Thoracic aorta (tissue), 2 donors: Measurements from ENCODE around the gene BACH2. TPM values are rescaled to one million over a fixed set of nuclear protein-coding genes. Genes with fewer than 3 reads are reported as not detected.

Experiments
- ATAC-seq: fragments of 150-250 bp; one replicate; pipeline ENCODE4 v1.8.0; 2017; ENCODE audit warnings: low read depth; ENCODE audit not compliant: insufficient number of reproducible peaks, low FRiP score
- DNase-seq: peaks from one replicate; pipeline ENCODE4 v3.0.0-alpha.2; 2020; ENCODE audit warnings: low spot score
- H3K27ac ChIP-seq, 2 donors: fragments of 200-600 bp; sonication (generic); 1 replicate in 1 of 2; 2 replicates in 1 of 2; pipeline ENCODE4 v1.5.1; 2016; ENCODE audit warnings: mild to moderate bottlenecking in 2 of 2, moderate library complexity in 2 of 2
- H3K27me3 ChIP-seq: fragments of 200-600 bp; sonication (generic); replicated peaks from 2 replicates; pipeline ENCODE4 v1.6.0; 2016; ENCODE audit warnings: mild to moderate bottlenecking; ENCODE audit not compliant: insufficient read depth
- H3K36me3 ChIP-seq: fragments of 200-600 bp; sonication (generic); one replicate; pipeline ENCODE4 v1.5.1; 2016
- H3K4me1 ChIP-seq, 2 donors: fragments of 200-600 bp; sonication (generic); 1 replicate in 1 of 2; 2 replicates in 1 of 2; pipeline versions ENCODE4 v1.5.1 to v1.6.0; 2016; ENCODE audit warnings: low read depth in 2 of 2, mild to moderate bottlenecking in 1 of 2; ENCODE audit not compliant: control insufficient read depth in 1 of 2
- H3K4me3 ChIP-seq: fragments of 200-600 bp; sonication (generic); 2 replicates; pipeline ENCODE4 v1.5.1; 2016; ENCODE audit warnings: mild to moderate bottlenecking
- H3K9me3 ChIP-seq: fragments of 200-600 bp; sonication (generic); 2 replicates; pipeline ENCODE4 v1.5.1; 2016
- total RNA-seq, 2 donors: library from RNA; depleted of rRNA; stranded (reverse); fragments of >200 nt; gene quantifications; one replicate each; pipeline versions ENCODE4 v1.1.0 to v1.2.3, GENCODE V29; 2016
- TF ChIP-seq, protein P1 (sequence below): fragments of 200-600 bp; sonication (generic); IDR thresholded peaks from one replicate; pipeline ENCODE4 v1.5.1; 2019; ENCODE audit warnings: antibody characterized with exemption

BACH2 gene
- total RNA-seq, 2 donors from 2014 or later = 6.1 to 17.8 TPM

DNA sequence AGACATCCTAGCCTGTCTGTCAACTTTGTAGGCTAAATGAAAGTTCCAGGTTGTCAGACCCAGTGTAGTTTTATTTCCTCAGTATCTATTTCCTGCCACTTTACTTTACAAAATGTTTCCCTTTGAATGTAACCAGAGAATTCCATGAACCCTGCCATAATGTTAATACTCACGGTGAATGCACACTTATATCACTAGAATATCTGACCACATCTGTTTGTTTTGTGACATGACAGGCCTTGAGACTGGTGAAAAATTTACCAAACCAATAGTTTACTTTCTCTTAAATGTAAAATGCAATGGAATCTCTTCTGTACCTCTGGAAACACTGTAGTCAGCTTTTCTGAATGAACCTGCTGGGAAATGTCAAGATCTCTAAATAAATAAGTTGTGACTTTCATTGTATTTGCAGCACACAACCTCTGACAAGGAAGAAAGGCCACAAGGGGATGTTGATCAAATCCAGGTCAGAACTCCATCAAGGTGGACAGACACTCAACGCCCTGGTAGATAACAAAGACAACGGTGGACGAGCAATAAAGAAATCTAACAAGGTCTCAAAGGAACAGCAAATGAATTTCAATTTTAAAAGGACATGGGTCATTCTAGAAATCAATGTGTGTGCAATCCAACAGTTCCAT, 59.2 kb downstream of the BACH2 start:
- TF ChIP-seq, protein P1, sequence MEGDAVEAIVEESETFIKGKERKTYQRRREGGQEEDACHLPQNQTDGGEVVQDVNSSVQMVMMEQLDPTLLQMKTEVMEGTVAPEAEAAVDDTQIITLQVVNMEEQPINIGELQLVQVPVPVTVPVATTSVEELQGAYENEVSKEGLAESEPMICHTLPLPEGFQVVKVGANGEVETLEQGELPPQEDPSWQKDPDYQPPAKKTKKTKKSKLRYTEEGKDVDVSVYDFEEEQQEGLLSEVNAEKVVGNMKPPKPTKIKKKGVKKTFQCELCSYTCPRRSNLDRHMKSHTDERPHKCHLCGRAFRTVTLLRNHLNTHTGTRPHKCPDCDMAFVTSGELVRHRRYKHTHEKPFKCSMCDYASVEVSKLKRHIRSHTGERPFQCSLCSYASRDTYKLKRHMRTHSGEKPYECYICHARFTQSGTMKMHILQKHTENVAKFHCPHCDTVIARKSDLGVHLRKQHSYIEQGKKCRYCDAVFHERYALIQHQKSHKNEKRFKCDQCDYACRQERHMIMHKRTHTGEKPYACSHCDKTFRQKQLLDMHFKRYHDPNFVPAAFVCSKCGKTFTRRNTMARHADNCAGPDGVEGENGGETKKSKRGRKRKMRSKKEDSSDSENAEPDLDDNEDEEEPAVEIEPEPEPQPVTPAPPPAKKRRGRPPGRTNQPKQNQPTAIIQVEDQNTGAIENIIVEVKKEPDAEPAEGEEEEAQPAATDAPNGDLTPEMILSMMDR = no peak
- H3K36me3 ChIP-seq = no peaks in the 10 kb centered on the region
- H3K4me1 ChIP-seq = no peaks in the 10 kb centered on the region
- ATAC-seq (no peak), DNase-seq (no peak)
- H3K4me3 ChIP-seq = no peak overlapping the region
- no peak overlapping the region for H3K27ac ChIP-seq
- H3K27me3 ChIP-seq = no peaks in the 10 kb centered on the region
- H3K9me3 ChIP-seq = no peaks in the 10 kb centered on the region

DNA sequence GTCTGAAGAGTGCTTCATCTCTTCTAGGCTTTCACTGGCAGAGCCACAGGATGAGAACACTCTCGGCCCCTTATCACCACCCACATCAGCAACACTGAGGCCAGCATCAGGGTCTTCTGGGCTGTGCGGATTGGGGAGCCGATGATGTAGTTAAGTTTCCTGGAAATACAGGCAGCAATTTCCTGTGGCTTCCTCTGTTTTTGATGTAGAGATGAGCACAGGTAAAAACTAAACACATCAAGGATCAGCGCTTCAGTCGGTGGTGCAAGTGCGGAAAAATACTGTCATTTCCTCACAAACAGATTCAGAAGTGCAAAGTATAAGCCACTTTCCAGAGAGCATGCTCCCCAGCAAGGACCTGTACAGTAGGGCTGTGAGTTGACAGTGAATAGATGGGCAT, 62.6 kb downstream of the BACH2 start:
- H3K4me3 ChIP-seq = no peak overlapping the region
- TF ChIP-seq, protein P1 = no peak
- H3K36me3 ChIP-seq = no peaks in the 10 kb centered on the region
- no peaks in the 10 kb centered on the region for H3K27me3 ChIP-seq
- DNase-seq = no peak
- ATAC-seq = no peak
- H3K9me3 ChIP-seq = no peaks in the 10 kb centered on the region
- peaks cover 0 to 19% of the 10 kb centered on the region in 2 donors for H3K4me1 ChIP-seq
- no peak overlapping the region for H3K27ac ChIP-seq

DNA sequence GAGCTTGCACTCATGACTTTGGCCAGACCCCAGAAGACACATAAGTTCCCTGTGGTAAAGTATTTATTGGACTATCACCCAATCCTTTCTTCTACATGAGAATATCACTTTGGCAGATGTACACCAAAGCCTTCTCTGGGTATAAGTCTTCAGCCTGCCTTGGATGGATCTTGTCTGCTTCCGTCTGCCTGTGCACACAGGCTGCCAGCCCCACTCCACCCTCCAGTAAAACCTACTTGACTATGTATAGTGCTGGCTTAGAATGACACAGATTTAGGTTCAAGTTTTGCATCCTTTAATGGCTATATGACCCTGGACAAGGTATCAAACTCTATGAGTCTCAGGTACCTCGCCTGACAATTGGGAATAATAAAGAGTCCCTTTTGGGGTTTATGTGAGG, 63.4 kb downstream of the BACH2 start:
- TF ChIP-seq, protein P1 = no peak
- peaks cover 0 to 19% of the 10 kb centered on the region in 2 donors for H3K4me1 ChIP-seq
- DNase-seq = no peak
- H3K27ac ChIP-seq = no peak overlapping the region
- ATAC-seq = no peak
- no peak overlapping the region for H3K4me3 ChIP-seq
- H3K36me3 ChIP-seq = no peaks in the 10 kb centered on the region
- no peaks in the 10 kb centered on the region for H3K27me3 ChIP-seq
- no peaks in the 10 kb centered on the region for H3K9me3 ChIP-seq

DNA sequence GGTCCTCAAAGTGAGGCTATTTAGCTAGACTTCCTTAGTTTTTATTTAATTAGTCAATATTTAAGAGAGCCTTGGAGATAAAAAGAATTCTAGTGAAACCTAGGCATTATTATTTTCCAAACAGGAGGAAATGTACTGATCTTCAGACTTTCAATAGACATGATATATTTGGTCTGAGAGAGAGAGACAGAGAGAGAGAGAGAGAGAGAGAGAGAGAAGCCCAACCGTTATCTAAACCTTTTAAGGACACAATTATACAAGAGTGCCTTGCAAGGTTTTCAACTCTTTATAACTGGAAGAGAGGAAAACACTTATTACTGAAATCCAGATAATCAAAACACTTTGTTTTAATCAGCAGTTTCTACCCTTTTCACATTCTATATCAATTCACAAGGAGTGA, 64.8 kb downstream of the BACH2 start:
- no peak for ATAC-seq
- TF ChIP-seq, protein P1 = no peak
- no peaks in the 10 kb centered on the region for H3K27me3 ChIP-seq
- H3K27ac ChIP-seq = no peak overlapping the region
- H3K9me3 ChIP-seq = no peaks in the 10 kb centered on the region
- no peaks in the 10 kb centered on the region for H3K36me3 ChIP-seq
- H3K4me1 ChIP-seq = peaks cover 0 to 19% of the 10 kb centered on the region in 2 donors
- no peak overlapping the region for H3K4me3 ChIP-seq
- DNase-seq = no peak

DNA sequence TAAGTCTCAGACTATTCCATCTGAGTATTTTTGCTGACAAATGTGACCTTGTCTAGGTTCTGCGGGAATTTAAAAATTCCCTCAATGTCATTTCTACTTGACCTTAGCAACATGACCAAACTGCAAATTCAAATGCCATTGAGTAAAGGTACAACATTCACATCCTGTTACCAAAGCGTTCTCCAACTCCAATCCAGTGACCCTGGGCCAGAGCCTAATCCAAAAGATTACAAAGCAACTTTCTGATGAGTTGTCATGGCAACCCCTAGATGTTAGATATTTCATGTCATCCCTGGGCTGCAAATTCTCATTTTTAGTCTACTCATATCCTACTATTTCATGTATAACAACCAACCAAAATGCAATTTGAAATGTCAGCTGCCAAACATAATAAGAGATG, 65.3 kb downstream of the BACH2 start:
- Histone ChIP-seq H3K27ac (no peak overlapping the region), H3K27me3 (no peaks in the 10 kb centered on the region), H3K4me1 (peaks cover 0 to 19% of the 10 kb centered on the region in 2 donors), H3K4me3 (no peak overlapping the region), H3K36me3 (no peaks in the 10 kb centered on the region), H3K9me3 (no peaks in the 10 kb centered on the region)
- ATAC-seq (no peak), DNase-seq (no peak)
- TF ChIP-seq, protein P1 = no peak
